Smooth muscle cell of the brain vasculature (primary cell): Measurements from ENCODE around the gene TMEM88.

ENCODE experiments used
- DNase-seq: peaks from one replicate; pipeline ENCODE4 v3.0.0-alpha.2; 2012; ENCODE audit warnings: low read depth, low spot score

The TMEM88 gene

DNA sequence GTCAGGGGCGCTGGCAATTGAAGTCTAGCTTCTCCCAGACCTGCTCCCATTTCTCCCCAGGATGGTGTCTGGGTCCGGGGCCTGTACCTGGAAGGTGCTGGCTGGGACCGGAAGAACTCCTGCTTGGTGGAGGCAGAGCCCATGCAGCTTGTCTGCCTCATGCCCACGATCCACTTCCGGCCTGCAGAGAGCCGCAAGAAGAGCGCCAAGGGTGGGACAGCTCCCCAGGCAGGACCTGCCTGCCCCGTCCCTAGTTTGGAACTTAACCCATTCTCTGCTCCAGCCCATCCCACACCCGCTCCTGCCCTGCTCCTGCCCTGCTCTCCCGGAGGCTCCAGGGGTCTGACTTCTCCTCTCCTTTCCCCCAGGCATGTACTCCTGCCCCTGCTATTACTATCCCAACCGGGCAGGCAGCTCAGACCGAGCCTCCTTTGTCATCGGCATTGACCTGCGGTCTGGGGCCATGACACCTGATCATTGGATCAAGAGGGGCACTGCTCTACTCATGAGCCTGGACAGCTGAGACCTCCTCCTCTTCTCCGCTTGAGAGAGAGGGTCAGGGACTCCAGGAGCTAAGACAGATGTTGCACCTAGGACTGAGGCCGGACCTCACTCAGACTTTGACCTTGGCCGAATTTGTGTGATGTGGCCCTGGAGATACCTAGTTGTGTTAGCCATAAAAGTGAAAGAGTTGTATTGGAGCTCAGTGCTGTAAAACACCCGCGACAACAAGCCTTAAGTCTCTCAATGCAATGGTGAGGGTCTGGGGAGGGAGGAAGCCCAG, 21.7 kb upstream of the TMEM88 start:
- no peak for DNase-seq

DNA sequence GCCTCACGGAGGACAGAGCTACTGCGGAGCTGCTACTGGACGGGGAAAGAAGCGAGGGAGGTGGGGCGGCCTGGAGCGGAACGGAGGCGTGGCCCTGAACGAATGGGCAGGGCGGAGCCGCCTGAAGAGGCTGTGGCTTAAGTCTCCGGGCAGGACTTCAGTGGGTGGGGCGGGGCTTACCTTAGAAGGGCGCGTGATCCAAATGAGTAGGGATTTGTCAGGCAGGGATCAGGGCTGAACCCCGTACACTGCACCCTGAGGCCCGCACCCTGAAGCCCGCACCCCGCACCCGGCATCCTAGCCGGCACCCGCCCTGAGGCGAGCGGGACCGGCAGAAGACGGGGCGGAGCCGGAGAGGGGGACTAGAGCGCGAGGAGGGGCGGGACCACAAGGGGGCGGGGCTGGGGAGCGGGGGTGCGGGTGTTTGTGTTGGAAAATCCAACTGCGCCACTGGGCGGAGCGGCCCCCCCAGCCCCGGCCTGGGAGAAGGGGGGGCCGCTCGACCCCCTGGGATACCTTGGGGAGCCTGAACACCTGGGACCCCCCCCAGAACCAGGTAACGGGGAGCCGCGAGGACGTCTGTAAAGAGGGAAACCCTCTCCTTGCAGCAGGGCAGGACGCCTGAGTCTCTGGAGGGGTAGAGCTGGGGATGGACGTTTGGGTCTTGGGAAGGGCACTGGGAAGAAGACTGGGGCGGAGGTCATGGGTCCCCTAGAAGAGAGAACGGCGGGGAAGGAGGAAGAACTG, 20.9 kb upstream of the TMEM88 start, which contains the start of gene KDM6B:
TSS of gene KDM6B (plus strand) at position 423 of the 747 bp plus-strand sequence. CDS start 11,338 bp downstream, outside the sequence.
- no peak for DNase-seq

DNA sequence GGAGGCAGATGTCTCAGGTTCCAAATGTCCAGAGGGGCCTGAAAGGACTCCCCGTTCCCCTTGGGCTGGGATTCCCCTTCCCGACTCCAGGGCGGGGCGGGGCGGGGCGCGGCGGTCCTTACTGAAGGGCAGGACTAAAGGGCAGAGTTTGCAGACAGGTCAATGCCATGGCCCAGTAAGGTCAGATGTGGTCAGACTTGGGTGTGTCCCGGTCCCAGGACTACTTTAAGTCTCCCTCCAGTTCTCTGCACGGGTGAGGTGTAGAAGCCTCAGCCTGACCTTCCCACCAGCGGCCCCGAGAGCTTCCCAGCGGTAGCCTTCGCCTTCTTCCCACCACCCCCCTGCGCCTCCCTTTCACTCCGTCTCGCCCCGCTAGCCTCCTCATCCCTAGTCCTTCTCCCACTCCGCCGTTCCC, 20.3 kb upstream of the TMEM88 start:
- no peak for DNase-seq

DNA sequence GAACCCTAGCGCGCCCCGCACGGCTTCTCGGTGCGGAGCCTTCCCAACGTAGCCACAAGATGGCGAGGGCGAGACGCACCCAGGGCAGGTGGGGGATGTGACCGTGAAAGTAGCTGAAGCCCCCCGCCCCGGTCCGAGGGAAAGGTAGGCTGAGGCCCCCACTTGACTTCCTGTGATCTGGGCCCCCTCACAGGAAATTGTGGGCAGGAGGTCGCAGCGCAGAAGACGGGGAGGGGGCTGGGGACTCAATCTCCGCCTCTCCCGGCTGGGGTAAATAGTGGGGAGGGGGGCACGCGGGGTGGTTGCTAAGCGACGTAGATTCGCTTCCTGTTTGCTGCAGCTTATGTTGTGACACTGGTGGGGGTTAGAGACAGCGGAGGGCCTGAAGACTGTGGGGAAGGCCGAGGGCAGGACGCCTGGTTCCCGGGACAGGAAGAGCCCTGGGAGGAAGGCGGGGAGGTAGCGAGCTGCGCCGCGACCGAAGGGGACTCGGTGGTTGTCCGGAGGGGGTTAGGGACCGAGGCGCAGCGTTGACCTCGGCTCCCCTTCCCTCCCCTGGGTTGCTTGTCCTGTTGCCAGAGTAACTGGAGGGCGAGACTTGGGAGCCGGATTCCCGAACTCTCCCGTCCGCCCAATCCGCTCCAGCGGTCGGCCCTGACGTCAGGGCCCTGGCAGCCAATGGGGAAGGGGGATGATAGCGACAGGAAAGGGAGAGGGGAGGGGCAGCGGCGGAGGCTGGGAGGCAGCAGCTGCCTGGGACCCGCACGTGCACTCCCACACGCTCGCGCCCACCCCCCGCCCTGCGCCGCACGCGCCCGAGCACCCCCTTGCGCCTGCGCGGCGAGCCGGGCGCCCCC, 19.7 kb upstream of the TMEM88 start:
- peak; percentile 98 for DNase-seq

DNA sequence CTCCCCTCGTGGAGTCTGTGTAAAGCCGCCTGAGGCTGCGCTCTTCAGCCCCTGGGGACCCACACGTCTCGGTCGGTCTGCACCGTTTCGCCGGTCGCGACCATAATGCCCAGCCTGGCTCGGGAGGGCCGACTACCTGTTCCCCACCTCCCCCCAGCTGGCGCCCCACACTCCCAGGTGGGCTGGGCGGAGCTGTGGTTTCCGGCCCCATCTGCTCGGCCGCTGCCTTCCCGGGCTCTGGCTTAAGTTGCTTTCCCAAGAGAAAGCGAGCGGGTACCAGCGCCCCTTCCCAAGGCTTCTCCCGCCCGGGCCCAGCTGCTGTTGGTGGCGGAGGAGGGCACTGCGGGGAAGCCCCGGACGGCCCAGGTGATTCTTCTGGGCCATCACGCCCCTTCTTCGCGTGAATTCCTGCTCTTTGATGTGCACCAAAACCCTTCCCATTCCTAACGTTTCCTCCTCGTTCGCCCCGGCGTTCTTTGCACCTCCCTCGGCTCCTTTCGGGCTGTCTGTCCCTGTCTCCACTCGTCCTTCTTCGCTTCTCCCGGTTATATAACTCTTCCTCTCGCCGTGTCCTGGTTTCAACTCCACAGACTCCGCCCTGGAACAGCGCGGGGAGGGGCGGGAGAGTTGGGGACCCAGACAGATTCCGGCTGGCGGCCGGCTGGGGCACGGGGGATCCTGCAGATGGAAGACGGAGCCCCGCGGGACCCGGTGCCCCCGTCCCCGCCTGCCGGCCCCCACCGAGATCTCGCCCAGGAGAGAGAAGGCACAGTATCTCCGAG, 18.9 kb upstream of the TMEM88 start:
- DNase-seq = no peak

DNA sequence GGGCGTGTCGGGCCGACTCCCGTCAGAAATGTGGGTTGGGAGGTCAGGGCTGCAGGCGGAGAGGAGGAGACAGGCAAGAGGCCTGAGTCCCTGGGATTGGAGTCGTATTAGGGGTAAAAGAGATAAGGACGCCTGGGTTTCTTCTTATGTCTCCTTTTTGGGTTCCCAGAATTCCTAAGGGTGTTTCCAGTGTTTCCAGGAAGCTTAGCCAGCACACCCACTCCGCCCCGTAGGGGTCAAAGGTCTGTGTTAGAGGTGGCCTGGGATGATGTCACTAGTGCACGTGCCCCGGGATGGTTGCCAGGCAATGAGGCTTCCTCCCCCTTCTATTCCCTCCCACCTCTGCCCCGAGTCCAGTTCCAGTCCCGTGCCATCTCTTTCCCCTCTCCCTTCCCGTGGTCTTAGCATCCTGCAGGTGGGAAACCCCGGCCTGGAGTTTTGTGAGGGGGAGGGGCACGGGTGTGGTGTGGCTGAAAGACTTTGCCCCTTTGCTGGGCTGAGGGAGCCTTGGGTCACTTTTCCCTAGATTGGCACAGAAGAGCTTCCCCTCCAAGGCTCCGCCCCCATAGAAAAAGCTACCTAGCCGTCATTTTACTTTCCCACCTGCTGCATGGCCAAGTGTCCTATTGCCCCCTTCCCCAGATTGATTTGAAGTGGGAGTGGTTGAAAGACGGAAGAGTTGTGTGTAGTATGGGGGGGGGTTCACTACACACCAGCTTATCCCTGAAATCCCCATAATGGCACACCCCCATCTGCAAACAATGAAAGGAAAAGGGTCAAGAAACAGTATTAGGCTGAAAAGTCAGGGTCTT, 18.1 kb upstream of the TMEM88 start:
- DNase-seq = no peak

DNA sequence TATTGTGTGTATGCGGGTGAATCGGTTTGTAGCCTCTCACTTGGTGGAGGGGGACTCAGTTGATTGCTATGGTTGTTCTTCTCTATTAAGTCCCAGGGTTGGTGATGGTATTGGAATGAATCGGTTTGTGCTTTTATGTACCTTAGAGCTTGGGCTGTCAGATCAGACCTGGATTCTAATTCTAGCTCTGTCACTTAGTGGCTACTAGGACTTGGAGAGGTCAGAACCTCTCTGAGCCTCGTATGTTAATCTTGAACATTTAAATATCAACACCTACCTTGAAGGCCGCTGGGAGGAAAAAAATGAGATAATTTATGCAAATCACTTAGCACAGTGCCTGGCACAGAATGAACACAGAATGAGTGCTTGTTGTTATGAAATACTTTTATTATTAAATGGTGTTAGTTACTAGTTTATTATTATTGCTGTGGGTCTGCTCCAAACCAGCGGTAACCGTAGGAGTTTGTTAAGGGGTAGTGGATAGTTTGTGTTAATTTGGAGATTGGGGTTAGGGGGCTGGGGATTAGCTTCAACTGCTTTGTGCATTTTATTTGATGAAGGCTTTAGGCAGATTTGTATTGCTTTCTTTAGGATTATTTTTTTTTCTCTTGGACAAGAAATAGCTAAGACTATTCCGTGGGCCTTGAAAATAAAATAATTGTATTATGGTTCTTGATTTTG, 17.3 kb upstream of the TMEM88 start:
- no peak for DNase-seq

DNA sequence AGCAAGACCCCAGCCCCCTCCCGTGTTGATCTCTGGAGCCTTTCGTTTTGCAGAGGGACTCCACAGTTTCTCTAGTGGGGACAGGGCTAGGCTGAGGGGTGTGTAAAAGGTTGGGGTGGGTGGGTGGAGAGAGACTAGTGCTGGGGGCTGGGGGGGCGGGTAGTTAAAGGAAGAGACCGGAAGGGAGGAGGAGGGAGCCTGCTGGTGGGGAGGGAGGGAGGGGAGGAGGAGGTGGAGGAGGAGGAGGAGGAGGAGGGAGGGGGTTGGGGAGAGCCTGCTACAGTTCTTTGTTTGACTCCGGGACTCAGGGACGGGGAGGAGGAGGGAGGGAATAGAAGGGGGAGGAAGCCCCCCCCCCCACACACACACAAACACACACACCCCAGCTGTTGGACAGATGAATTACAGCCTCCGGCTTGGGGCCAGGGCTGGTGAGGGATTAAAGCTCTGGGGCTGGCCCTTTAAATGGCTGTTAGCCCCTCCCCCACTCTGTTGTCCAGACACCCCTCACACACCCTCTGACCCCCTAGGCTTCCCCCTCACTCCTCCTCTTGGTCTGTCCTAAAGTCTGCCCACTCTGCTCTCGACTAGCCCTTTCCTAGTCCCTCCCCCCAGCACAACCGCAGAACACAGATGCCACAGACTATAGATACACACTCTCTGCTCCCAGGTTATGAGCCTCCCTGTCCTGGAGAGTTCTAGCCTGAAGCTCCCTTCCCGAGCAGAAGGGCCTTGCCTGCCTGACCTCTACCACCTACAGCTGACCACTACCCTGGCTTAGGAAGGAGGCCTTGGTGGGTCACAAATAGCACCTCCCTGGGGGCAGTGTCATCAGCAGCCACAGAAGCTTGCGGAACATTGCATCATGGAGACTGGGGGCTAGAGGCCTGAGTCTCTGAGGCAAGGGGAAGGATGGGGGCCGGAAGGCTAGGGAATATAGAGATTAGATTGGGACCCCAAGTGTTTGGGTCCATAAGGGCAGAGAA, 16.5 kb upstream of the TMEM88 start:
- no peak for DNase-seq

DNA sequence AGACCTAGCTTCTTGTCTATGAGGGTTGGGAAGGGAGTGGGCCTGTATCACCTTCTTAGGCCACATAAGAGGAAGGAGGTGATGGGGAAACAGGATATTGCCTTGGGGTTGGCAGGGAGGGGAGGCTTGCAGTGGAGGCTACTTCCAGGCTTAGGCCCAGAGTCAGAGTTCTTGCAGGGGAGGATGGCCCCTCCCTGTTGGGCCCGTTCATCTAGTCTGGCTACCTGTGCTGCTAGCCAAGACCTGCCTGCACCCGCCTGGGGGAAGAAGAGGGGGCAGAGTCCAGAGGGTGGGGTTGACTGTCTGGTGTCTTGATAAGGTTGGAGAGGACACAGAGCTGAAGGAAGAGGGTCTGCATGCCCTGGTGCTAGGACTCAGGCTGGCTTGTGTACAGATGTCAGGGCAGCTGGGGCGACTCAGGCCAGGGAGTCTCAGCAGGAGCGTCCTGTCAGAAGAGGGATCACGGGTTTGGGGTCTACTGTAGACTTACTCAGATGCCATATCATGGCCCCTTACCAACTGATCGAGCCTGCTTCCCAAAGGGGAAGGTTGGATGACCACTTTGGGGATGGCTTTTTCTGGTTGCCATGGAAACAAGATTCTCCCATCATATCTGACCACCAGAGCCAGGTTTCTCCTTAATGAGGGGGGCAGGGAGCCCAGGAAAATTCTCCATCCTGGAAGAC, 15.5 kb upstream of the TMEM88 start:
- DNase-seq = no peak

DNA sequence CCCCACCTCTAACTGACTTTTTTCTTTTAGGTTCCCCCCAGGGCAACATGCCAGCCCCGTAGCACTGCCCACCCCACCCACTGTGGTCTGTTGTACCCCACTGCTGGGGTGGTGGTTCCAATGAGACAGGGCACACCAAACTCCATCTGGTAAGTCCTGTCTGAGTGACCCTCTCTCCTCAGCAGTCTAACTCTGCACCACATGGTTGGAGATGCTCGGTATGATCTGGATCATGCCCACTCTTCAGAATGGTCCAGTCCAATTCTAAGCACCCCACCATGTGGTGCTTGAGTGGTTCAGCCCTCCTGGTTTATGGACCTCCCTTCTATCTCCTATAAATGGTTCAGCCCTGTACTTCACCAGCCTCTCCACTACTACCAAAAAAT, 15.0 kb upstream of the TMEM88 start:
- DNase-seq = no peak

DNA sequence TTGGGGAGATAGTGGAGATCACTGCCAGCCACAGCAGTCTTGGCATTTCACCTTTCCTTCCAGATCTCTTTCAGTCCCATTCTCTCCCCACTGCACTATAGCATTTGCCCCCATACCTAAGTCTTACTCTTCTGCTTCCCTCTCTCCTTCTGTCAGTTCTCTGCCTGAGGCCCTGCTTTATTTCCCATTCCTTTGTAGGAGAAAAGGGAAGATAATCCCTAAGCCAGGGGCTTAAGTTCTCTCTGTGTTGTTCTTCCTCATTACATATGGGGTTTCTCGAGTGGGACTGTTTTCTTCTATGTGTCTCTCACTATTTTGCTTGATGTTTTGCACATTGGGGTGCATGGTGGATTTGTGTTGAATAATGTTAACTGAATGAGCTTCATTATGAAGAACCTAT, 14.4 kb upstream of the TMEM88 start:
- DNase-seq = no peak

DNA sequence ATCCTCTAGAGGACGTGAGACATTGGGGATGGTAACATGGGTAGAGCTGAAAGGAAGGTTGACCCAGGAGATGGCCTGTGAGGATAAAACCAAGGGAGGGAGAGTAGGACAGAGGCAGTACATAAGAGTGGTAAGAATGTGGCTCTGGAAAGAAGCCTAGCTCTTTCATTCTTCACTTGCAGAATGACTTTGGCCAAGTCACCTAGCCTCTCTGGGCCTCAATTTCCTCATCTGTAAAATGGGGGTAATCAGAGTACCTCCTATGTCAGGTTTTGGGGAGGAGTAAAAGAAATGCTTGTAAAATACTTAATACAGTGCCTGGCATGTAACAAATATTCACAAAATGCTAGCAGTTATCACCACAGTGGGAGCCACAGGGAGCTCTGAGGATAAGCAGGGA, 14.0 kb upstream of the TMEM88 start:
- DNase-seq = no peak

DNA sequence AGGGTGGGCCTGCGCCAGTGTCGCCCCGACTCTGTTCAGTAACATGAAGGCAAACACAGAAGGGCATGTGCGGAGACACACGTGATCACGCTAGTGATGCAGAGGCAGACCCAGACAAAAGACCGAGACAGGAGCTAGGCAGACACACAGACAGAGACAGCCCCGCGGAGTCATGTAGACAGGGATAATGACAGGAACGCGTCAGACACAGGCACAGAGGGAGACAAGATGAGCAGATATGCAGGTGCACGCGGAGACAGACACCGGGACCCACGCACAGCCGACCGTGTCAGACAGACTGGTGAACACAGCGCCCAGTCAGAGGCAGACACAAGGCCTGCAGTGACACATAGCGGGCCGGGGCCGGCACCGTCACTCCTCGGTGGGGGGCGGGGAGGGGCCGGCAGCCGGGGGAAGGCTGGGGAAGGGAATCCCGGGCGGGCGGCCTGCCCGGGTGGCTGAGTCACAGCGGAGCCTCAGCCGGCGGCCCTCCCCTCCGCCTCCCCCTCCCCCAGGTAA, 13.4 kb upstream of the TMEM88 start:
- DNase-seq = no peak

DNA sequence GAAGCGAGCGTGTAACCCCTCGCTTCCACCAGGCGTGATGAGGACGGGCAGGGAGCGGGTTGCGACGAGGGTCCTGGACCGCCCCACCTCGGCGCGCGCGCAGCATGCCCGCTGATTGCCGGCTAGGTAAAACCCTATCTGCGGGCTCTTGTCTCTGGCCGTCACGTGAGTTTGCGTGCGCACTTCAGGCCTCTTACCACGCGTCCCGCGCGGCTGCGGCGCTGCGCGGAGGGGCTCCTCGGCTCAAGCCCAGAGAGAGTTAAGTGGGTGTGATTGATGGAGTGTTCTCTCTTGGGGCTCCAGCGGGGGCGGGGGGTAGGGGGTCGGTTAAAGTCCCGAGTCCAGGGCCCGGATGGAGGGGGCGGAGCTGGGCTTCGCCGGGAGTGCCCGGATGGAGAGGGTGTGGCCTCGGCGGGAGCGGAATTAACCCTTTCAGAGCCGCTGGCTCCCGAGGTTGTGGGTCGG, 12.9 kb upstream of the TMEM88 start:
- no peak for DNase-seq

DNA sequence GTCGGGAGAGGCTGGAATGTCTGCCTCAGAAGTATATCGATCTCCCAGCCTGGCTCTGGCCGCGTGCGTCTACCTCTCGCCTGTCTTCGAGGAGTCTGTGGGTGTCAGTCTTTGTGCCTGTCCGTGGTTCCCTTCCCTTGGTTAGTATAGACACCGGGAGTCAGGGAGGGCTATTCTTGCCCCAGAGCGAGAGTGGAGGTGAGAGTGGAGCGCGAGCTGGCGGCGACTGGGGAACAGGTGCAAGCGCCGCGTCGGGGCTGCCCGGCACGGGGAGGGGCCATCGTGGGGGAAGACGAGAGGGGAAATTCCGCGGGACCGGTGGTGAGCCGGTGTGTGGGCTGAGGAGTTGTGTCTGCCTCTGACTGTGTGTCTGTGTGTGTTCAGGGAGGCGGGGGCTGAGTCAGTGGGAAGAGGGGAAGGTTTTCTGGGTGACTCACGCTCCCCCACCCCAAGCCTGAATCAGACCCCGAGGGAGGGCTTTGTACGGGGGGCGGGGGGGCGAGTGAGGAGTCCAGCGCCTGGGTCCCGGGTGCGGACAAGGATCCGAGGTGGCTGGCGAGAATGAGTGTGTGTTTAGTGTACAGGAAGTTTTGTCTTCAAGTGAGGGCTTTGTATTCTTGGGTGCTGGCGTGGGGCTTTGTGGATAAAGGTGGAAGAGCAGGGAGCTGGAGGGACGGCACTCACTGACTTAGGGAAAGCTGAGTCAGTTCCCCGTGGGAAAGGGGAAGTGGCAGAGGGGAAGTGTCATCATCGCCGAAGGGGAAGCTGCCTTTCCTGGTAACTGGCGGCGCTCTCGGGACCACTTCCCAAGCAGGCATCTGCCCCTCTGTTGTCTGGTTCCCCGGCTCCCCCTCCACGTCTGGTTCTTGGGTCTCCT, 12.2 kb upstream of the TMEM88 start:
- no peak for DNase-seq

DNA sequence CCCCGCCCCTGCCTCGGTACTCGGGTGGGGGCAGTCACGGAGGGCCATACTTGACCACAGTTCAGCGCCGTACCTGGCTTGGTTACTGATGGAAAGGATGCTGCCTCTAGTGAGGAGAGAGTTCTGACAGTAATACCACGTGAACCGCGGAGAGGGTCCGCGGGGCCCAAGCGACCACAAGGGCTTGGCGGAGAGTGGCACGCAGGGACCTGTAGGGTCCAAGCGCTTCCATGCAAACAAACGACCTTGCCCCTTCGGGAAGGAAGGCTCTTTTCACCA, 11.7 kb upstream of the TMEM88 start:
- DNase-seq = no peak
